HG03097 (cell line): ENCODE measurements around the gene PAX5.

ENCODE experiments used
- ATAC-seq: cut with Tn5 transposase; IDR thresholded peaks from one replicate; pipeline ENCODE4 v1.9.1; 2021; ENCODE audit not compliant: unreplicated experiment, low FRiP score

PAX5 gene

DNA sequence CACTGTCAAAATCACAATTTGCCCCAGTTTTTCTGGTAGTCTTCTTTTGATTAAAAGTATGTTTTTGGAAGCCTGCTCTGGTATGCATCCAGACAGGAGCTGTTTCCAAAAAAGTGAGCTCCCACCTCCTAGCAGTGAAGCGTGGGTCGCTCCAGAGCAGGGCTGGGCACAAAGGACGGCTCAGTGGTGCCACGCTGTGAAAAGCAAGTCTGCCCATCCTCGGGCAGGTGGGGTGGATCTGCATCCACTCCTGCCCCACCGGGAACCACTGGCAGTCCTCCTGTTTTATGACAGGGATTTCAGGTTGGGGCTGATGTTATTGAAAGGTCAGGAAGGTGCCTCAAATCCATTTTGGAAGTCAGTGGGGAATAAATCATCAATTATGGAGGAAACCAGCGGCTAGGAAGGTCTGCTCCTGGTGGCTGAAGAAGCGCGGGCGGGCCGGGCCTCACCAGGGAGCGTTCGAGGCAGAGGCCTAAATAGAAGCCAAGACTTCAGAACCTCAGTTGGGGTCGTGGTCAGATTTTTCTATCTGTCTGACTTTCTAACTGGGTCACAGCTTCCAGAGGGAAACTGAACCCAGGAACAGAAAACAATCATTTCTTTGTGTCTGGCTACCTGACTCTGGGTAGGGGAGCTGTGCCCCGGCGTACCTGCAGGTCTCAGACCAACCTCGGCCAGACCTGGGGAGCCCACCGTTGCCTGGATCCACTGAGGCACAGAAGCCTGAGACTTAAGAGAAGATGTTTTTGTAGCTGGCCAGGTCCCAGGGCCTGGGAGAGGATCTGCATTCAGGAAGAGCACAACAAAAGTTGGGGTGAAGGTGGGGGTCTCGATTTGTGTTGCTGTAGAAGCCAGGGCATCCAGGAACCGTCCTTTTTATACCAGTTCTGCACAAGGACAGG lies 168.1 kb downstream of the PAX5 start:
- ATAC-seq, result no peak

DNA sequence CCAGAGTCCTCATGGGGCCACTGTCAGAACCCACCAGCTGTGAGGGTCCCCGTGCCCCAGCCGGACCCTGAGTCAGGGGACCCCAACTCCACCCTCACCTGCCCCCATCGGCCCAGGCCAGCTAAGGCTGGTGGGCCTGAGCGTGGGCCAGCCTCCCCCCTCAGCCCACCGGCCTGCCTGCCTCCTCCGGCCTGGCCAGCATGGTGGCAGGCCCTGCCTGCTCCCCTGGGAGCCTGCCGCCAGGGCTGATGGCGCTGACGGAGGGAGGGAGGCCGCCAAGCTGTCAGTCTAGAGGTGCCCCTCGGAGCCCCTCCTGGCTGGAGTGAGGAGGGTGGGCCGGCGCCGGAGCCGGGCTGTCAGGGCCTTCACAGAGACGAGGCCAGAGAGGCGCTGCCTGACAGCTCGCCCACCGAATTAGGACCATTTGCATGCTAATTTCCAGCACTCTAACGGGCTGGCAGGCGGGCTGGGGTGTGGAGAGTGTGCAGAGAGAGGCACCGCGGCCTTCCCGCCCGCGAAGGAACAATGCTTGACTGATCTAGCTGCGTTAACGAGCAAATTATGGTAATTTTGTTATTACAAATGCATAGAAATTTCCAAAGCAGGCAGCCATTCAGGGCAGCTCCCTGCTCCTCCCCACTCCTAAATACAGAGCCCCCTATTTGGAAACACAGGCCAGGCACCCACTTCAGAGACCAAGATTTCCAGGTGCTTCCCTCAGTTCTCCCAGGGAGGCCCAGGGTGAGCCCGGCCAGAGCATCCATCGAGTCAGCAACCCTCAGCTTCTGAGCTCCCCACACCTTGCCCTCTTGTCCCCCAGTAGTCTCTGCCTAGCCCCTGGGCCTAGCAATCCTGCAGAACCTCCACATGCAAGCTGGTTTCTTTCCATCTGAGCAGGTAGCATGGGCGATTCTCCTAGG lies 169.3 kb downstream of the PAX5 start:
- no peak for ATAC-seq

DNA sequence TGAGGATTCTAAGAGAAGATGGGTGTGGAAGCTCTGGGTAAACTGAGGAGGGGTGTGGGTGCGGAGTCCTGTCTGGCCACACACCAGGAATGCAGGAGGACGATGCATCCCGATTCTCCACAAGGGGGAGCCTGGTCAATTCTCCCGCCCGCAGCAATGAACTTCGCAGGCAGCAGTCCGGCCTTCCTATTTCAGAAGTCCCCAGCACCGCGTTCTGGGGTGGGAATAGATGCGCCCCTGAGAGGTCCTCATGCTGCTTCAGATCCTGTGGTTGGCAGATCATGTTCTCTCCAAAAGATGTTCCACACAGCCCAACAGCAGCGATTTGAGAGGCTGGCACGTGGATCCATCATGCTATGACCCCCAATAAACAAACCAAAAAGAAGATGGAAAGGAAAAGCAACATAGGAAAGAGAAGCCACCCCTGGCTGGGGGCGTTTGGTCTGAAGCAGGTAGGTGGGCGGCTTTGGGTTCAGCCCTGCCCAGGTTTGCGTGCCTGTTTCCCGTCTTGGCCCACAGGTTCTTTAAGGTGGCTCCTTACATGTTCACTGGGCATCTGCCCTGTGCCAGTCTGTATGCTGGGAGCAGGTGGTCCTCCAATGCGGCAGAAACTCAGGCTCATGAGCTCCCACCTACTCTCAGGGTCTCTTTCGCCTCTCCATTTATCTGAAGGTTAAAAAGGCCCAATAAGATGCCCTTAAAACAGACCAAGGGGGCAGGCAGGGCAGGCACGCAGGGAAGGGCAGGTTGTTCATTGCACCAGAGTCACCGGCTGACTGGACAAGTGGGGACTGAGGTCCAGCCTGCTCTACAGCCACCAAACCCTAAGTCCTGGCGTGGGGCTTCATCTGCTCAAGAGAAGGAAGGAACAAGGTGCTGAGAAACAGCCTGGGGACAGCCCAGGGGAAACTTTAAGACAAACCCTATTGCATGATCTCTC lies 171.6 kb downstream of the PAX5 start:
- ATAC-seq, result no peak

DNA sequence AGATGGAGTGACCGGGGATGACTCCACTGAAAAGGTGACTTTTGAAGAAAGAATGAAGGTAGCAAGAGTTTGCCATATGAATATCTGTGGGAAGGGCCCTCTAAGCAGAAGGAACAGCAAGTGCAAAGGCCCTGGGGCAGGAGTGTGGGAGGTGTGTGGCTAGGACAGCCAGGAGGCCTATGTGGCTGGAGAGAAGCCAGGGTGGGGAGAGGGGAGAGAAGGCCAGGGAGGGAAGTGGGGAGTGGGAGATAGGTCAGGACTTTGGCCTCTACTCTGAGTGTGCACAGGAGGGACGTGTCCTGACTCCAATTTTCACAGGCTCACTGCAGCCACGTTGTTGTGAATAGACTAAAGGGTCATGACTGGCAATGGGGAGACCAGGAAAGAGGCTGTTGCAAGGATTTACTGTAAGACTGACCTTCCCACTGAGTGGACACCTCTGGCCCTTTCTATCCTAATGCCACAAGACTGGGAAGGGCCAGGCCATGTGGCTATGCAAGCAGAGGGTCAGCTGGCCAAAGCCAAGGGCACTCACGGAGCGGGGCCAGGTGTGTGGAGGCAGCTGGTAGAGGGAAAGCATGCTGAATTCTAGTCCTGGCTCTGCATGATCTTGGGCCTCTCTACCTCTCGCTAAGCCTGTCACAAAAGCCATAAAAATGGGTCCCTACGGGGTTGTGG lies 172.4 kb downstream of the PAX5 start:
- ATAC-seq, result no peak

DNA sequence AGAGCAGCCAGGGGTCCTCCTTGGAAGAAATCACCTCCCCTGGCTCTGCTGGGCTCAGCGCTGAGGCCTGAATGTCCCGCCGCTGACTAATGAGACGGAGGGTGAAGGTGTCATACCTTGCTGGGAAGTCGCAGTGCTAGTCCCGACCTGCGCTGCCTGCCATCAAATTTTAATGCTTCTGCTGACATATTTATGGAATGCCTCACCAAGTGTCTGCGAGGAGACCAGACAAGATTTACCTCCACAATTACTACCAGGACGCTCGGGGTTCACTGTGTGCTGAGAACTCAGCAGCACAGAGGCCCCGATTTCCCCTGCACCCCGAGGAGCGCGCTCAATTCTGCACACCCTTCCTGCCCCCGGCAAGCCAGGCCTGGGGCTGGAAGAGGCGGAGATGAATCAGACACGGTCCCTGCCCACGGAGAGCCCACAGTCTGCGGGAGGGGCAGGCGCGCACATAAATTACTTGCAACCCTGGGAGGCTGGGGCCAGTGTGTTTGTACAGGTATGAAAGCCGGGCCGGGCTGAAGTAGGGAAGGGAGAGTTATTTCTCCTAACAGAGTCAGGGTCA lies 175.2 kb downstream of the PAX5 start:
- ATAC-seq, result no peak

DNA sequence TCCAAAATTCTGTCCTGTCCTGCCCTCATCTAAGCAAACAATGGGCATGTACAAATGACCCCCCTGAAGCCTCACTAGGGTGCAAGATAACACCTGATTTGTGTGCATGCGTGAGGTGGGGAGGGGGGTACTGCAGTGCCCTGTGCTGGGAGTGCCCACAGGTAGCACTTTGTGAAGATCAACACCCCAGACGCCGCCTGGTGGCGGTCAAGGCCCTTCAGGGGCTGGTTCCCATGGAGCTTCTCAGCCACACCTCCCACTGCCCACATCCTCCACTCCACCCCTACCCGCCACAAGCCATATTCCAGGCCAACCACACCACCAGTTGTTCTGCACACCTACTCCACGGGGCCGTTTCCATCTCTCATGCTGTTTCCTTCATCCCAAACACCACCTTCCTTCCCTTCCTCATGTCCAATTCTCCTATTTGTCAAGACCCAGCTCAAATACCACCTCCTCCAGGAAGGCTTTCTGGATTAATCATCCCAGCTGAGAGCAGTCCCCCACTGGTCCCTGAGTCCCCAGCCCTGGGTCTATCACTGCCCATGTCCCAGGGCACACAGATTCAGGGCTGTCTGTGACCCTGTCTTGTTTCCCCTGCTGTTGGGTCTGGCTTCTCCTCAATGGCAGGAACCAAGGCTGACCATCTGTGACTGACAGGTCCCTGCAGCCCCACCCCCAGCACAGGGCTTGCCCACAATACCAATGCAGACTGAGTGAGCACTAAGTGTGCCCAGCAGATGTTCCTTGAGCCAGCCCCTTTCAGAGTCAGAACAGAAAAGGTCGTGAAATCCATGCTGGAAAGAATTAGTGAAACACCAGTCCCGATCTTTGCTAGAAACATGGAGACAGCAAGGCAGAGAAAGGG lies 178.4 kb downstream of the PAX5 start:
- peak; percentile 49 for ATAC-seq

DNA sequence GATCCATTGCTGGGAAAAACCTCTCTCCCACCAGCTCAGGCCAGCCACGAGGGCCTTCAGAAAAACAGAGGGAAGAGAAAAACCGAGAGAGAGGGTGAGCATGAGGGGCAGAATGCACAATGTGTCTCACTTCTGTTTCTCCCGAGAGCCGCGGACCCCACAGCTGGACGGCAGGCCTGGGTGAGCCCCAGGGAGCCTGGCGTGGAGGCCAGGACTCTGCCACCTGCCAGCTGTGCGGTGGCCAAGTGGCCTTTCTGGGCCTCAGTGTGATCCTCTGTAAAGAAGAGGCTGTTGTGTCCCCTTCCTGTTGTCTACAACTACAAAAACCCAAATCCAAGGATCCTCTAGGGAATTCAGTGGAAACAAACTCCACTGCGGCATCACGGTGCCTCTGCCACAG lies 179.3 kb downstream of the PAX5 start:
- ATAC-seq, result no peak

DNA sequence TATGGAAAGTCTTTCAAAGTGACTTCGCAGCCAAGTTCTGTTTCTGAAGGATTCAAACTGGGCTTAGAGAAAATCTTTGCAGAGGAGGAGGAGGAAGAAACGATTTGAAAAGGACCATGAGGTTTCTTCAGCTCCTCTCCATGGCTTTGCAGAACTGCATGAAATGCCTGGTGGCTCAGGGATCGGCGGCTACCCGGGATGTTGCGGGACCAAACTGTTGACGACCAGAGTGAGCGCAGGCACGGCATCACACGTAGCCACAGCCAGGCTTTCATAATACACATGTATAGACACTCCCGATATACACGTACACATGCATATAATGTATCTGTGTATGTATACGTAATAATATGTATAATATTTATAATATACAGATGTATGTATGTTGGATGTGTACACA lies 180.0 kb downstream of the PAX5 start:
- no peak for ATAC-seq

DNA sequence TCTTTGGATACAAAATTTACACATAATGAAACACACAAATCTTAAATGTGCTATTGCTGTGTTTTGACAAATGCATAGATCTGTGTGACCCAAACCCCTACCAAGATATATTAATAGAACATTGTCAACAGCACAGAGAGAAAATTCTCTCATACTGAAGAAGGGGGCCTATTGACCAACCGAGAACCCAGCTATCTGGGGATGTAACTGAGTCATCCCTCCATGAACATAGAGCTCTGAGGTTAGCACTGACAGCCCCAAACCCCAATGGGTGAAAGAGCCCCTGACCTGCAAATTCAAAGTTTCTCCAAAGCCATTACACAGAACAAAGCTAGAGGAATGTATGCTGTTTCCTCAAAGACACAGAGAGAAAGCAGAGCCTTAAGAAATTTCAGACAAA lies 180.8 kb downstream of the PAX5 start:
- no peak for ATAC-seq

DNA sequence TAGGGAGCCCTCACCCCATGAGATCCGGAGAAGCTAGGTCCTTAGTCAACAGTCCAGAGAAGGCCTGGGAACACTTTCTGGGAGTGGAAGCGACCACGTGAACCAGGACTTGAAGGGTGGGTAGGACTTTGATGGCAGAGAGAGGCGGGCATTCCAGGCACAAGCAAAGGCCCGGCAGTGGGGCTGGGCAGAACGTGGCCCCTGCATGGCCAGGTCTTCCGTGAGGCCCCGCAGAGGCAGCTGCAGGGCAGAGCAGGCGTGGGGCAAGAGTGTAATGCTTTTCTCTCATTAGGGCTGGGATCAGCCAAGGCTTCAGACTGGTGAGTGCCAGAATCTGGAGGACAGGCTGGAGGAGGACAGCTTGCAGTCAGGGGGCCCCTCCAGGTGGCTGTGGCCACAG lies 184.1 kb downstream of the PAX5 start:
- no peak for ATAC-seq

DNA sequence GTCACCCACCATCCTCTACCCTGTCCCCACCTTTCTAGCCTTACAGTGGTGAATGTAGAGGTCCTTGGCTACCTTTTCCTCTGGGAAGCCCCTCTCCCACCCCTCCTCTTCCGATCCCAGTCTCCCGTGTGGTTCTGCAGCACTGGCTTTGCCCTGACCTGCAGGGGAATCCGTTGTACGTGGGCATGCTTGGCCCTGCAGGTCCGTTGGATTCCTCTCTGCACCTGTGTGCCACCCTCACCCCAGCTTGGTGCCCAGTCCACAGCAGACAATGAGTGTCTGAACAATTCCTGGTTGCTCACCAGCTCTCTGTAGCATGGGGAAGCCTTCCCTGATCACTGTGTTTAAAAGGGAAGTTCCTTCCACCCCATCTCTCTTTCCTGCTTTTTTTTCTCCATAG lies 185.1 kb downstream of the PAX5 start:
- ATAC-seq, result no peak

DNA sequence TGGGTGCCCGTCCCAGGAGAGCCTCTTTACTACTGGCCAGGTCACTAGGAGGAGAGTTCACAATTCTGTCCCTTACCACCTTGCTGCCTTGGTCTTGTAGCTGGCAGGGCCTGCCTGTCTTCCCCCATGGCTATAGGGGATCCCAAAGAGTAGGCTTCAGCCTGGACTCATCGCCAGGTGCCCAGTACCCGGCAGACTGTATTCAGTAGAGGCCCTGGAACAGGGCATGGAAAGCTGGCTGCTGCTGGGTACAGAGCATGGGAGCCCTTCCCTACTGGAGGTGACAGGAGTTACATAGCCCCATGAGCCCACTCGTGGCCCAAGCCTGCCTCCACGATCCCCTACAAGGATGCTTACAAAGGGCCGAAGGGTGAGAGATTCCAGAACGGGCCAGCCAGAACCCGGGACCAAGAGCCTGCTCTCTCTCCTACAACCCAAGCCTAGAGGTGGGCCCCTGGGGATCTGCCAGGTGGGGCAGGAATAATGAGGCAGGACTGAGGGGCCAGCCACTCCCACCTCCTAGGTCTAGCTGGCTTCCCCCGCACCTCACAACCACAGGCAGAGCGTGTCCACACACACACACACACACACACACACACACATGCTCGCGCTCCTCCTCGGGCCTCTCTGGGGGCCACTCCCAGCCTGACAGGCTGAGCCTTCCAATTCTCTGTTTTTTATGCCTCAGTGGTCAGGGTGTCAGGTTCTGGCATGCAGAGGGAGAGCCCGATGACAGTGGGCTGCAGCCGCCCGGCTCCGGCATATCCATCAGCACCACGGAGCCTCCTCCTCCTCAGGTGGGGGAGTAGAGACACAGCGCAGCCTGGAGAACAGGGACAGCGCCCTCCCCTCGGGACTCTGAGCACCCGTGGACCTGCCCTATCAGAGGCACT lies 186.0 kb downstream of the PAX5 start:
- no peak for ATAC-seq

DNA sequence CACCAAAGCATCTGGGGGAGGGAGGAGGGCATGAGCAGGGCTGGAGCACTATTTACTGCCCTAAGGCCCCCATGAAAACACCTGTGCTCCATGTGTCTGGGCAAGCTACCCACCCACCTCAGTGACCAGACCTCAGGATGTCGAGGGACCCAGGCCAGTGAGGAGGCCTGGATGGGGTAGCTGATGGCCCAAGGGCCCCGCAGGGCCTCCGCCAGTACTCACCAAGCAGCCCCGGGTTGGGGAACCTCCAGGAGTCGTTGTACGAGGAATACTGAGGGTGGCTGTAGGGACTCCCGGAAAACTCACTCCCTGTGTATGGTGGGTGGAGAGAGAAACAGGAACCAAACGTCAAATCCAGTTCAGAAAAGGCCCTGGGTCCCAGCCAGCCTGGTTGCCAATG lies 187.4 kb downstream of the PAX5 start:
- ATAC-seq, result no peak

DNA sequence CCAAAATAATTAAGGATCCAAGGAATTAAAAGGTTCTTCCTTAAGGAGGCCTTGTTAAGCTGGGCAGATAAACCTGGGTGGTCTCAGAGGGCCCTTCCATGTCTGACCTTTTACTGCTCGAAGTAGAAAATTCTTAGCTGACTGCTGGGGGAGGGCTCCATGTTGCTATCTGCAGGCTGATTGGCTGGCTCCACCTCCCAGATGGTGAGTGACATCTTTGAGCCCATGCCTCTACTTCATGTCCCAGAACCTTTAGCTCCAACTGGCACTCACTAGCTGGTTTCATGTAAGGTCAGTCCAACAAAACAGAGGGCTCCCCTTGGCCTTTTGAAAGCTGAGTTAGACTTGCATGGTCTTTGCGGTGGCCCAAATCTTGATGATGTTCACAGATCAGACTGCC lies 188.2 kb downstream of the PAX5 start:
- no peak for ATAC-seq

DNA sequence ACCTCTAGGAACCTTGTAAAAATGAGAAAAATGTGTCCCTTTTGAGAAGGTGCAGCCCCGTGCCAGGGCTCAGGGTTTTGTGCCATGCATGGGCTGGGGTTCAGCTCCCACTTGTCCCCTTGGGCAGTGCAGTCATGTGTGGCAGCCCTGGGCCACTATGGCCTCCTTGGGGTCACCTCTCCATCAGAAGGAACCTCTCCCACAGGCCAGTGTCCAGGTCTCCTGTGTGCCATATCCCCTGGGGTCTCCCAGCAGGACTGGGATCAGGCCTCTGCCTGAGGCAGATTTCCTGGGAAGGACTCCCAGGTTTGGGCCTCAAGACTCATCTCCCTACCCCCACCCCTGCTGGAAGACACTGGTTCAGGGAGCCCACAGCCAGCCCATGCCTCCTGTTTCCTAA lies 189.1 kb downstream of the PAX5 start:
- ATAC-seq, result no peak

DNA sequence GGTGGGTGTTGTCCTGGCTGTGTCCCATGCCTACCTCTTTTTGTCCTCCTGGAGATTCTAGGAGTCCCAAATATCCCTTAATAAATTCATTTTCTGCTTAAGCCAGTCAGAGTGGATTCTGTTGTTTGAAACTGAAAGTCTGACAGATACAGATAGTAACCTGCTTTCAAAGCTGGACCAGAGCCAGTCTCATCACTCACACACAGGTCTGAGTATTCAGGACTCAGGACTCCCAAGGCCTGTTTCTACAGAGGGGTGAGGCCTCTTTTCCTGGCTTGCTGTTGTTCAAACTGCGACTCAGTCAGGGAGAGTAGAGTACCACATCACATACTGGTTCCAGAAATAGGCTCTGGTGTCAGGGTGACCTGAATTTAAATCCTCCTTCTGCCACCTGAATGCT lies 190.1 kb downstream of the PAX5 start:
- ATAC-seq, result no peak

DNA sequence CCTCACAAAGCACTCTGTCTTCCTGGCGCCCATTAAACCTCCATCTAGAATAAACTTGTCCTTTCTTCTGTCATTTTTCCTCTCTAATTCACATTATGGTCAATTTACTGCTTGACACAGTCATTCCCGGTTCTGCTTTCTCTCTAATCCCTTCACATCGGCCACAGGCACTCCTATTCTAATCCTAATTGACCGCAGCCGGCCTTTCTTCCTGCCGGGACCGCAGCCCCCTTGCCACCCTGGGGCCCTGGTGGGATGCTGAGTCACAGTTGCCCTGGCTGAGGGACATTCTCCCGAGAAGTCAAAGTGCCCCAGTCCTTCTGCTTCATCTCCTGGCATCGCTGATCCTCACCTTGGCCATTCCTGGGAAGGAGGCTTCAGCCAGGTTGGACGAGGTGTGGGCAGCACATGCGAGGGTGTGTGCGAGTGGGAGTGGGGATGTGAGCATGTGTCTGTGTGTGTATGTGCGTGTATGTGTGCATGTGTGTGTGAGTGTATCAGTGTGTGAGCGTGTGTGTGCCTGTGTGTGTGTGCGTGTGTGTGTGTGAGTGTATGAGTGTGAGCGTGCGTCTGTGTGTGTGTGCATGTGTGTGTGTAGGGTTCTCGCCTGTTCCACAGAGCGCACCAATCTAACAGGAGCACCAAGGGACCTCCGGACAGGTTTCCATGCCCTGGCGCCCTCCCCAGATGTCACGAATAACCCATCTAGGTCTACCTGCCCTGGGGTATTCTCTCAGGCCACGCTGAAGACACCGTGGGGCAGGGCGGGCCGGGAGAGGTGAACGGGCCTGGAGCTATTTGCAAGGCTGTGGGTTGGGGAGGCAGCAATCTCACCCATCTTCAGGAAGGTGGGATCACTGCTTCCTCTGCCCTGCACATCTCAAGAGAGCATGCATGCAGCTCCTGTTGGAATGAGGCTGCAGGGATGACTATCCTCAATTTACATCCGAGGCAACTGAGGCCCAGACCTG lies 191.2 kb downstream of the PAX5 start:
- no peak for ATAC-seq
